A673 (cell line): Measurements from ENCODE around the gene SDK1. TPM values are rescaled to one million over a fixed set of nuclear protein-coding genes. Genes with fewer than 3 reads are reported as not detected.

Experiments
- BruUV-seq: library from RNA; stranded (reverse); fragments of 400-500 nt; replicated peaks from 2 replicates; lab custom pipeline; 2021; lab: Mats Ljungman, UMichigan
- CTCF ChIA-PET: fragments of 300-600 bp; sonication (Branson Sonifier 250); formaldehyde crosslinking; loops from one replicate; lab custom pipeline; 2022; ENCODE audit warnings: antibody characterized with exemption; lab: Charles Lee
- POLR2A ChIA-PET: fragments of 300-600 bp; sonication (Branson Sonifier 250); formaldehyde crosslinking; loops from one replicate; lab custom pipeline; 2022; ENCODE audit warnings: antibody characterized with exemption; ENCODE audit not compliant: low non-redundant PET; lab: Charles Lee
- DNase-seq: peaks from one replicate; pipeline ENCODE4 v3.0.0-alpha.2; 2015; ENCODE audit warnings: low spot score
- H3K27ac ChIP-seq: fragments of 200-600 bp; sonication (generic); 2 replicates; pipeline ENCODE4 v1.5.1; 2016; ENCODE audit warnings: mixed run types, low read depth, mild to moderate bottlenecking, mixed read lengths, antibody characterized with exemption, low read length; ENCODE audit not compliant: poor library complexity, severe bottlenecking
- H3K27me3 ChIP-seq: fragments of 200-600 bp; sonication (generic); replicated peaks from 2 replicates; pipeline ENCODE4 v1.6.1; 2017; ENCODE audit warnings: mixed run types, low read depth, mild to moderate bottlenecking, mixed read lengths, antibody characterized with exemption, low read length; ENCODE audit not compliant: insufficient read depth, poor library complexity
- H3K36me3 ChIP-seq: fragments of 200-600 bp; sonication (generic); 2 replicates; pipeline ENCODE4 v1.6.1; 2016; ENCODE audit warnings: mixed run types, mild to moderate bottlenecking, mixed read lengths, antibody characterized with exemption, low read length; ENCODE audit not compliant: insufficient read depth, poor library complexity, severe bottlenecking
- H3K4me1 ChIP-seq: fragments of 200-600 bp; sonication (generic); 2 replicates; pipeline ENCODE4 v1.6.1; 2017; ENCODE audit warnings: mixed run types, mild to moderate bottlenecking, mixed read lengths, antibody characterized with exemption, low read length; ENCODE audit not compliant: insufficient read depth, poor library complexity, severe bottlenecking
- H3K4me3 ChIP-seq: fragments of 200-600 bp; sonication (generic); 2 replicates; pipeline ENCODE4 v1.5.1; 2016; ENCODE audit warnings: low read depth, mixed run types, mild to moderate bottlenecking, mixed read lengths, low read length; ENCODE audit not compliant: poor library complexity, severe bottlenecking
- H3K9me3 ChIP-seq: fragments of 200-600 bp; sonication (generic); 2 replicates; pipeline ENCODE4 v1.6.1; 2016; ENCODE audit warnings: mixed run types, low read depth, mild to moderate bottlenecking, mixed read lengths, antibody characterized with exemption, low read length; ENCODE audit not compliant: poor library complexity, severe bottlenecking
- CTCF ChIP-seq: fragments of 300-800, 200-600 bp; sonication (generic); conservative IDR thresholded peaks from 2 replicates; pipeline ENCODE4 v1.5.1; 2017; ENCODE audit warnings: low read depth, mild to moderate bottlenecking, antibody characterized with exemption, low read length, moderate library complexity, mixed read lengths
- EZH2 ChIP-seq: fragments of 200-600 bp; sonication (generic); IDR thresholded peaks from 2 replicates; pipeline ENCODE4 v1.6.1; 2017; ENCODE audit warnings: borderline replicate concordance, low read depth, mild to moderate bottlenecking, mixed read lengths, antibody characterized with exemption, low read length; ENCODE audit not compliant: poor library complexity, severe bottlenecking
- intact Hi-C: fragments of 100-400 bp; cut with micrococcal nuclease; formaldehyde crosslinking; loops from one replicate; pipeline ENCODE4 v1.10.0; 2022; ENCODE audit not compliant: unreplicated experiment
- total RNA-seq: library from RNA; stranded (reverse); gene quantifications from 2 replicates; pipeline ENCODE4 v1.2.3, GENCODE V29; 2021

The SDK1 gene
- total RNA-seq, 1 experiment from 2014 or later, result 14.7 TPM

GRCh38 chr7:4189131-4189570 lies 888.1 kb downstream of the SDK1 start:
- peak; percentile 79 for DNase-seq
- CTCF ChIA-PET, result no interaction called here

GRCh38 chr7:4190010-4190981 lies 889.2 kb downstream of the SDK1 start:
- Histone ChIP-seq H3K27me3 (no peaks in the 10 kb centered on the region), H3K9me3 (no peaks in the 10 kb centered on the region), H3K4me3 (no peak overlapping the region), H3K27ac (no peak overlapping the region), H3K36me3 (no peaks in the 10 kb centered on the region), H3K4me1 (peaks cover 7% of the 10 kb centered on the region)
- BruUV-seq, result no TSS peak
- intact Hi-C loops, result no loop called here
- POLR2A ChIA-PET, result no interaction called here
- CTCF ChIA-PET, result no interaction called here
- no peak for DNase-seq
- TF ChIP-seq CTCF (no peak), EZH2 (no peak)

More at GRCh38 chr7:4189131-4189570, 888.1 kb downstream of the SDK1 start:
- intact Hi-C loops, result no loop called here
- Histone ChIP-seq H3K27me3 (no peaks in the 10 kb centered on the region), H3K36me3 (no peaks in the 10 kb centered on the region), H3K27ac (no peak overlapping the region), H3K9me3 (no peaks in the 10 kb centered on the region), H3K4me3 (no peak overlapping the region), H3K4me1 (peaks cover 7% of the 10 kb centered on the region)
- POLR2A ChIA-PET, result no interaction called here
- BruUV-seq, result no TSS peak
- TF ChIP-seq EZH2, result no peak
- TF ChIP-seq CTCF, result no peak

- no peak for DNase-seq
- H3K27ac ChIP-seq, result no peak overlapping the region
- ChIA-PET CTCF (no interaction called here), POLR2A (no interaction called here)
- intact Hi-C loops, result no loop called here
- no peaks in the 10 kb centered on the region for H3K36me3 ChIP-seq
- no TSS peak for BruUV-seq
- no peak for TF ChIP-seq CTCF
- TF ChIP-seq EZH2, result no peak
- peaks cover 7% of the 10 kb centered on the region for H3K4me1 ChIP-seq
- H3K4me3 ChIP-seq, result no peak overlapping the region
- no peaks in the 10 kb centered on the region for H3K9me3 ChIP-seq
- H3K27me3 ChIP-seq, result no peaks in the 10 kb centered on the region
Measured at GRCh38 chr7:4191046-4191445, 890.0 kb downstream of the SDK1 start.
